Stimulated activated effector memory CD8-positive, alpha-beta T cell treated with anti-CD3 and anti-CD28 coated beads, Interleukin-12 subunit alpha, Interleukin-12 subunit beta, amount 100 ng/mL, for 72 hours (primary cell): ENCODE results near the gene GFOD1.

ENCODE experiments used
- ATAC-seq: fragments of 150-1000 bp; cut with Tn5 transposase; 2 replicates; pipeline ENCODE4 v1.10.0; 2021
- DNase-seq, 2 donors: peaks; one replicate each; pipeline ENCODE4 v3.0.0; 2021 to 2022; ENCODE audit warnings: low spot score in 2 of 2
- H3K27ac Mint-ChIP-seq: one replicate; pipeline ENCODE4 v1.8.0; 2022; ENCODE audit warnings: mild to moderate bottlenecking, mixed read lengths
- H3K36me3 Mint-ChIP-seq: one replicate; pipeline ENCODE4 v1.8.0; 2022; ENCODE audit warnings: mild to moderate bottlenecking, mixed read lengths
- H3K4me1 Mint-ChIP-seq: one replicate; pipeline ENCODE4 v1.8.0; 2022; ENCODE audit warnings: mixed read lengths
- H3K4me3 Mint-ChIP-seq: one replicate; pipeline ENCODE4 v1.8.0; 2022; ENCODE audit warnings: mild to moderate bottlenecking, mixed read lengths
- H3K9me3 Mint-ChIP-seq: one replicate; pipeline ENCODE4 v1.8.0; 2022; ENCODE audit warnings: mixed read lengths

GFOD1 gene

GRCh38 chr6:13372076-13372475 lies 115.3 kb downstream of the GFOD1 start:
- Mint-ChIP-seq H3K9me3 (no peaks in the 10 kb centered on the region), H3K4me3 (no peak overlapping the region), H3K27ac (no peak overlapping the region), H3K36me3 (no peaks in the 10 kb centered on the region), H3K4me1 (peaks cover 29% of the 10 kb centered on the region)
- no peak for ATAC-seq
- DNase-seq: no peak

GRCh38 chr6:13371421-13372072 lies 115.9 kb downstream of the GFOD1 start:
- DNase-seq: no peak
- no peak for ATAC-seq
- Mint-ChIP-seq H3K27ac (no peak overlapping the region), H3K36me3 (no peaks in the 10 kb centered on the region), H3K9me3 (no peaks in the 10 kb centered on the region), H3K4me1 (peaks cover 29% of the 10 kb centered on the region), H3K4me3 (no peak overlapping the region)

- DNase-seq: no peak
- no peaks in the 10 kb centered on the region for H3K9me3 Mint-ChIP-seq
Measured at GRCh38 chr6:13370623-13371022, 116.8 kb downstream of the GFOD1 start.

GRCh38 chr6:13369591-13369990 lies 117.8 kb downstream of the GFOD1 start:
- H3K4me1 Mint-ChIP-seq: peaks cover 13% of the 10 kb centered on the region
- ATAC-seq: no peak
- H3K36me3 Mint-ChIP-seq: no peaks in the 10 kb centered on the region
- no peak for DNase-seq
- H3K27ac Mint-ChIP-seq: no peak overlapping the region
- H3K4me3 Mint-ChIP-seq: no peak overlapping the region
- H3K9me3 Mint-ChIP-seq: no peaks in the 10 kb centered on the region

More at GRCh38 chr6:13370623-13371022, 116.8 kb downstream of the GFOD1 start:
- Mint-ChIP-seq H3K4me3 (no peak overlapping the region), H3K27ac (no peak overlapping the region), H3K36me3 (no peaks in the 10 kb centered on the region), H3K4me1 (peaks cover 21% of the 10 kb centered on the region)
- no peak for ATAC-seq

- no peak for DNase-seq
Measured at GRCh38 chr6:13368731-13369115, 118.7 kb downstream of the GFOD1 start.

GRCh38 chr6:13368079-13368730 lies 119.2 kb downstream of the GFOD1 start:
- Mint-ChIP-seq H3K27ac (no peak overlapping the region), H3K4me1 (peaks cover 5% of the 10 kb centered on the region), H3K9me3 (no peaks in the 10 kb centered on the region), H3K4me3 (no peak overlapping the region), H3K36me3 (no peaks in the 10 kb centered on the region)
- ATAC-seq (no peak), DNase-seq (no peak)

More at GRCh38 chr6:13368731-13369115, 118.7 kb downstream of the GFOD1 start:
- H3K27ac Mint-ChIP-seq: no peak overlapping the region
- peaks cover 11% of the 10 kb centered on the region for H3K4me1 Mint-ChIP-seq
- no peak for ATAC-seq
- no peak overlapping the region for H3K4me3 Mint-ChIP-seq
- no peaks in the 10 kb centered on the region for H3K9me3 Mint-ChIP-seq
- H3K36me3 Mint-ChIP-seq: no peaks in the 10 kb centered on the region

- H3K4me3 Mint-ChIP-seq: no peak overlapping the region
- no peaks in the 10 kb centered on the region for H3K36me3 Mint-ChIP-seq
- H3K27ac Mint-ChIP-seq: no peak overlapping the region
- ATAC-seq (no peak), DNase-seq (no peak)
- H3K9me3 Mint-ChIP-seq: no peaks in the 10 kb centered on the region
- no peaks in the 10 kb centered on the region for H3K4me1 Mint-ChIP-seq
Measured at GRCh38 chr6:13367396-13367795, 120.0 kb downstream of the GFOD1 start.

GRCh38 chr6:13365320-13365719 lies 122.1 kb downstream of the GFOD1 start:
- Mint-ChIP-seq H3K27ac (no peak overlapping the region), H3K9me3 (no peaks in the 10 kb centered on the region), H3K4me3 (no peak overlapping the region), H3K36me3 (no peaks in the 10 kb centered on the region), H3K4me1 (no peaks in the 10 kb centered on the region)
- no peak for DNase-seq
- ATAC-seq: no peak

GRCh38 chr6:13364842-13365241 lies 122.6 kb downstream of the GFOD1 start:
- ATAC-seq (no peak), DNase-seq (no peak)
- Mint-ChIP-seq H3K4me3 (no peak overlapping the region), H3K4me1 (no peaks in the 10 kb centered on the region), H3K9me3 (no peaks in the 10 kb centered on the region), H3K27ac (no peak overlapping the region), H3K36me3 (no peaks in the 10 kb centered on the region)

GRCh38 chr6:13362412-13362811 lies 125.0 kb downstream of the GFOD1 start:
- ATAC-seq: no peak
- Mint-ChIP-seq H3K36me3 (no peaks in the 10 kb centered on the region), H3K27ac (no peak overlapping the region), H3K9me3 (no peaks in the 10 kb centered on the region), H3K4me3 (no peak overlapping the region), H3K4me1 (peaks cover 5% of the 10 kb centered on the region)
- no peak for DNase-seq

- no peaks in the 10 kb centered on the region for H3K36me3 Mint-ChIP-seq
- ATAC-seq (no peak), DNase-seq (no peak)
- no peak overlapping the region for H3K4me3 Mint-ChIP-seq
- peaks cover 18% of the 10 kb centered on the region for H3K4me1 Mint-ChIP-seq
- H3K9me3 Mint-ChIP-seq: no peaks in the 10 kb centered on the region
- no peak overlapping the region for H3K27ac Mint-ChIP-seq
Measured at GRCh38 chr6:13360671-13361540, 126.5 kb downstream of the GFOD1 start.

GRCh38 chr6:13359287-13359686 lies 128.1 kb downstream of the GFOD1 start:
- no peaks in the 10 kb centered on the region for H3K9me3 Mint-ChIP-seq
- no peak for ATAC-seq
- DNase-seq: no peak
- no peak overlapping the region for H3K27ac Mint-ChIP-seq
- no peak overlapping the region for H3K4me3 Mint-ChIP-seq
- peaks cover 34% of the 10 kb centered on the region for H3K4me1 Mint-ChIP-seq
- H3K36me3 Mint-ChIP-seq: no peaks in the 10 kb centered on the region

- Mint-ChIP-seq H3K4me3 (no peak overlapping the region), H3K9me3 (no peaks in the 10 kb centered on the region), H3K36me3 (no peaks in the 10 kb centered on the region), H3K4me1 (peaks cover 34% of the 10 kb centered on the region), H3K27ac (no peak overlapping the region)
- DNase-seq (no peak), ATAC-seq (no peak)
Measured at GRCh38 chr6:13358511-13358910, 128.9 kb downstream of the GFOD1 start.

GRCh38 chr6:13357551-13358075 lies 129.8 kb downstream of the GFOD1 start:
- DNase-seq: no peak
- Mint-ChIP-seq H3K4me3 (no peak overlapping the region), H3K4me1 (peaks cover 34% of the 10 kb centered on the region), H3K27ac (peak overlapping the region; percentile 64), H3K36me3 (no peaks in the 10 kb centered on the region), H3K9me3 (no peaks in the 10 kb centered on the region)
- ATAC-seq: no peak

- DNase-seq (no peak), ATAC-seq (peak; percentile 95)
- peak overlapping the region; percentile 89 for H3K27ac Mint-ChIP-seq
- H3K36me3 Mint-ChIP-seq: no peaks in the 10 kb centered on the region
- H3K4me3 Mint-ChIP-seq: peak overlapping the region; percentile 65
- H3K4me1 Mint-ChIP-seq: peaks cover 34% of the 10 kb centered on the region
- H3K9me3 Mint-ChIP-seq: no peaks in the 10 kb centered on the region
Measured at GRCh38 chr6:13355999-13356785, 131.2 kb downstream of the GFOD1 start.
